H9 (cell line): ENCODE results near the gene PARM1. TPM values are rescaled to one million over a fixed set of nuclear protein-coding genes. Genes with fewer than 3 reads are reported as not detected.

Source experiments
- DNase-seq: peaks from one replicate; pipeline ENCODE4 v3.0.0-alpha.2; 2017
- H2AFZ ChIP-seq: one replicate; pipeline ENCODE4 v1.6.1; 2013; ENCODE audit warnings: mild to moderate bottlenecking, low read length, control low read depth, moderate library complexity
- H2AK5ac ChIP-seq: 2 replicates; pipeline ENCODE4 v1.6.1; 2013; ENCODE audit warnings: low read length, control low read depth, mixed read lengths; ENCODE audit not compliant: insufficient read length
- H2BK120ac ChIP-seq: one replicate; pipeline ENCODE4 v1.6.1; 2013; ENCODE audit warnings: low read depth, mild to moderate bottlenecking, low read length, control low read depth, inconsistent platforms; ENCODE audit not compliant: poor library complexity, severe bottlenecking
- H2BK12ac ChIP-seq: 2 replicates; pipeline ENCODE4 v1.6.1; 2013; ENCODE audit warnings: low read length, control low read depth, mixed read lengths, low read depth; ENCODE audit not compliant: insufficient read length
- H2BK15ac ChIP-seq: 2 replicates; pipeline ENCODE4 v1.6.1; 2013; ENCODE audit warnings: low read depth, low read length, control low read depth
- H2BK20ac ChIP-seq: one replicate; pipeline ENCODE4 v1.6.1; 2013; ENCODE audit warnings: low read depth, mild to moderate bottlenecking, low read length, control low read depth, inconsistent platforms; ENCODE audit not compliant: poor library complexity, severe bottlenecking
- H2BK5ac ChIP-seq: 2 replicates; pipeline ENCODE4 v1.6.1; 2013; ENCODE audit warnings: low read length, control low read depth, mixed read lengths; ENCODE audit not compliant: insufficient read length
- H3K14ac ChIP-seq: 2 replicates; pipeline ENCODE4 v1.6.1; 2013; ENCODE audit warnings: low read length, control low read depth; ENCODE audit not compliant: insufficient read depth
- H3K18ac ChIP-seq: 2 replicates; pipeline ENCODE4 v1.6.1; 2013; ENCODE audit warnings: low read depth, mild to moderate bottlenecking, mixed read lengths, low read length, control low read depth; ENCODE audit not compliant: insufficient read length
- H3K23ac ChIP-seq: 2 replicates; pipeline ENCODE4 v1.6.1; 2013; ENCODE audit warnings: low read length, control low read depth, mixed read lengths, low read depth; ENCODE audit not compliant: insufficient read length
- H3K23me2 ChIP-seq: 2 replicates; pipeline ENCODE4 v1.6.1; 2013; ENCODE audit warnings: low read depth, mild to moderate bottlenecking, mixed read lengths, low read length, control low read depth; ENCODE audit not compliant: insufficient read length, poor library complexity, severe bottlenecking
- H3K27ac ChIP-seq: 2 replicates; pipeline ENCODE4 v1.5.1; 2013; ENCODE audit warnings: low read length, control low read depth, mixed read lengths, low read depth; ENCODE audit not compliant: insufficient read length
- H3K27me3 ChIP-seq: 2 replicates; pipeline ENCODE4 v1.6.1; 2013; ENCODE audit warnings: low read length, control low read depth, inconsistent platforms; ENCODE audit not compliant: insufficient read depth
- H3K4ac ChIP-seq: 2 replicates; pipeline ENCODE4 v1.6.1; 2013; ENCODE audit warnings: low read depth, mild to moderate bottlenecking, control low read depth, inconsistent platforms, low read length, moderate library complexity
- H3K4me1 ChIP-seq: 2 replicates; pipeline ENCODE4 v1.6.1; 2013; ENCODE audit warnings: low read length, control low read depth, inconsistent platforms; ENCODE audit not compliant: insufficient read depth
- H3K4me2 ChIP-seq: 2 replicates; pipeline ENCODE4 v1.6.1; 2013; ENCODE audit warnings: low read length, control low read depth, mixed read lengths; ENCODE audit not compliant: insufficient read length, insufficient read depth
- H3K56ac ChIP-seq: 2 replicates; pipeline ENCODE4 v1.6.1; 2013; ENCODE audit warnings: low read depth, mild to moderate bottlenecking, mixed read lengths, low read length, control low read depth; ENCODE audit not compliant: insufficient read length
- H3K79me1 ChIP-seq: 2 replicates; pipeline ENCODE4 v1.6.1; 2013; ENCODE audit warnings: low read depth, mild to moderate bottlenecking, moderate library complexity, low read length, control low read depth, inconsistent platforms; ENCODE audit not compliant: insufficient read depth, poor library complexity, severe bottlenecking
- H3K79me2 ChIP-seq: 2 replicates; pipeline ENCODE4 v1.6.1; 2013; ENCODE audit warnings: low read length, control low read depth, inconsistent platforms; ENCODE audit not compliant: insufficient read depth
- H3K9ac ChIP-seq: 2 replicates; pipeline ENCODE4 v1.6.1; 2013; ENCODE audit warnings: low read length, control low read depth, mixed read lengths; ENCODE audit not compliant: insufficient read length; ENCODE audit errors: extremely low read depth
- H3K9me3 ChIP-seq: one replicate; pipeline ENCODE4 v1.6.1; 2013; ENCODE audit warnings: low read depth, low read length, inconsistent platforms; ENCODE audit not compliant: control insufficient read depth
- H3T11ph ChIP-seq: one replicate; pipeline ENCODE4 v1.6.1; 2013; ENCODE audit warnings: mild to moderate bottlenecking, low read length, control low read depth, inconsistent platforms
- H4K20me1 ChIP-seq: one replicate; pipeline ENCODE4 v1.6.1; 2013; ENCODE audit not compliant: control insufficient read depth, insufficient read length, insufficient read depth
- H4K5ac ChIP-seq: 2 replicates; pipeline ENCODE4 v1.6.1; 2013; ENCODE audit warnings: low read depth, mild to moderate bottlenecking, mixed read lengths, low read length, control low read depth; ENCODE audit not compliant: insufficient read length
- H4K8ac ChIP-seq: replicated peaks from 2 replicates; pipeline ENCODE4 v1.6.1; 2013; ENCODE audit warnings: low read length, control low read depth, mixed read lengths, low read depth; ENCODE audit not compliant: insufficient read length
- H4K91ac ChIP-seq: 2 replicates; pipeline ENCODE4 v1.6.1; 2013; ENCODE audit warnings: low read depth, mild to moderate bottlenecking, moderate library complexity, mixed read lengths, low read length, control low read depth; ENCODE audit not compliant: insufficient read length
- H3K27ac Mint-ChIP-seq, 3 experiments: 2 replicates in 2 of 3; 3 replicates in 1 of 3; pipeline ENCODE4 v1.8.0; 2020 to 2021; ENCODE audit warnings: mixed read lengths in 3 of 3, mild to moderate bottlenecking in 1 of 3, moderate library complexity in 1 of 3
- H3K27me3 Mint-ChIP-seq: 2 replicates; pipeline ENCODE4 v1.8.0; 2021; ENCODE audit warnings: low read depth, mild to moderate bottlenecking, moderate library complexity, mixed read lengths
- H3K36me3 Mint-ChIP-seq, 3 experiments: 2 replicates in 2 of 3; 3 replicates in 1 of 3; pipeline ENCODE4 v1.8.0; 2020 to 2021; ENCODE audit warnings: low read depth in 3 of 3, mixed read lengths in 3 of 3; ENCODE audit not compliant: insufficient read depth in 1 of 3
- H3K4me1 Mint-ChIP-seq, 2 experiments: 2 replicates each; pipeline ENCODE4 v1.8.0; 2020; ENCODE audit warnings: mixed read lengths in 2 of 2
- H3K4me3 Mint-ChIP-seq, 2 experiments: 2 replicates in 1 of 2; 3 replicates in 1 of 2; pipeline ENCODE4 v1.8.0; 2020 to 2021; ENCODE audit warnings: mild to moderate bottlenecking in 2 of 2, mixed read lengths in 2 of 2, moderate library complexity in 1 of 2
- H3K9me3 Mint-ChIP-seq, 2 experiments: 2 replicates in 1 of 2; 3 replicates in 1 of 2; pipeline ENCODE4 v1.8.0; 2020; ENCODE audit warnings: mild to moderate bottlenecking in 2 of 2, mixed read lengths in 2 of 2, moderate library complexity in 1 of 2
- CTCF ChIP-seq: fragments of 200-600 bp; sonication (generic); conservative IDR thresholded peaks from 3 replicates; pipeline ENCODE4 v1.8.0; 2021; ENCODE audit warnings: antibody characterized with exemption, mild to moderate bottlenecking
- WGBS: extraction: QIAGEN DNeasy Blood & Tissue Kit; methylation state at CpG from one replicate; pipeline ENCODE4 v1.1.7; 2013; ENCODE audit warnings: missing lambda C conversion rate, low lambda C conversion rate, mixed read lengths; ENCODE audit not compliant: insufficient read length; ENCODE audit errors: extremely low coverage; 5-methylcytosine and 5-hydroxymethylcytosine counted together
- total RNA-seq: library from RNA; stranded (reverse); gene quantifications from 2 replicates; pipeline ENCODE4 v1.2.1, GENCODE V29; 2021

Gene PARM1
- total RNA-seq, 1 experiment from 2014 or later, result 2.0 TPM

- Mint-ChIP-seq H3K4me1 (no peaks in the 10 kb centered on the region), H3K27me3 (no peaks in the 10 kb centered on the region), H3K9me3 (no peaks in the 10 kb centered on the region), H3K27ac (no peak overlapping the region), H3K36me3 (no peaks in the 10 kb centered on the region), H3K4me3 (no peak overlapping the region)
- no CpG with 5 or more reads among the region's 10 CpGs for WGBS
- no peak overlapping the region for H2BK120ac ChIP-seq
- H3K27ac ChIP-seq, result no peak overlapping the region
- H4K20me1 ChIP-seq, result no peaks in the 10 kb centered on the region
- no peak overlapping the region for H3K9ac ChIP-seq
- H3T11ph ChIP-seq, result no peak overlapping the region
- no peak overlapping the region for H3K18ac ChIP-seq
- no peak overlapping the region for H2BK5ac ChIP-seq
- no peaks in the 10 kb centered on the region for H3K9me3 ChIP-seq
- no peak for TF ChIP-seq CTCF
- no peak overlapping the region for H2BK15ac ChIP-seq
- H2BK20ac ChIP-seq, result no peak overlapping the region
- H3K56ac ChIP-seq, result no peak overlapping the region
- no peak overlapping the region for H2AK5ac ChIP-seq
- H4K8ac ChIP-seq, result no peak overlapping the region
- H3K23ac ChIP-seq, result no peak overlapping the region
- no peak overlapping the region for H4K5ac ChIP-seq
- H3K14ac ChIP-seq, result no peak overlapping the region
- no peak overlapping the region for H2BK12ac ChIP-seq
- H3K4ac ChIP-seq, result no peak overlapping the region
- H3K4me1 ChIP-seq, result no peaks in the 10 kb centered on the region
- no peak for DNase-seq
- no peaks in the 10 kb centered on the region for H3K27me3 ChIP-seq
- H3K79me1 ChIP-seq, result no peaks in the 10 kb centered on the region
- no peak overlapping the region for H2AFZ ChIP-seq
- H3K23me2 ChIP-seq, result no peaks in the 10 kb centered on the region
- no peaks in the 10 kb centered on the region for H3K79me2 ChIP-seq
- H3K4me2 ChIP-seq, result no peak overlapping the region
- no peak overlapping the region for H4K91ac ChIP-seq
Measured at GRCh38 chr4:75058486-75058885, 125.6 kb downstream of the PARM1 start.
